Thyroid gland (tissue), 4 donors: ENCODE data around the gene FMN1. TPM values are rescaled to one million over a fixed set of nuclear protein-coding genes. Genes with fewer than 3 reads are reported as not detected.

ENCODE experiments used
- DNase-seq, 2 donors: peaks; one replicate each; pipeline ENCODE4 v3.0.0-alpha.2; 2019
- H3K27ac ChIP-seq, 3 donors: fragments of 200-600 bp; sonication (generic); 1 replicate in 2 of 3; 2 replicates in 1 of 3; pipeline ENCODE4 v1.5.1; 2016 to 2019; ENCODE audit warnings: mild to moderate bottlenecking in 1 of 3, moderate library complexity in 1 of 3
- H3K27me3 ChIP-seq: fragments of 200-600 bp; sonication (generic); one replicate; pipeline ENCODE4 v1.5.1; 2019
- H3K36me3 ChIP-seq, 2 donors: fragments of 200-600 bp; sonication (generic); one replicate each; pipeline ENCODE4 v1.5.1; 2016 to 2019
- H3K4me1 ChIP-seq, 2 donors: fragments of 200-600 bp; sonication (generic); one replicate each; pipeline ENCODE4 v1.5.1; 2017 to 2019
- H3K4me3 ChIP-seq, 3 donors: fragments of 200-600 bp; sonication (generic); replicated peaks in 1 of 3; 1 replicate in 2 of 3; 2 replicates in 1 of 3; pipeline ENCODE4 v1.5.1; 2016; ENCODE audit warnings: mild to moderate bottlenecking in 1 of 3
- H3K9me3 ChIP-seq: fragments of 200-600 bp; sonication (generic); one replicate; pipeline ENCODE4 v1.5.1; 2017
- CTCF ChIP-seq, 6 experiments: fragments of 200-600 bp in 3 of 6; fragments of 450-650 bp in 3 of 6; sonication (generic) in 3 of 6; IDR thresholded peaks; one replicate each; pipeline ENCODE4 v1.5.1; 2016 to 2019; ENCODE audit warnings: antibody characterized with exemption in 6 of 6, mild to moderate bottlenecking in 2 of 6, inconsistent platforms in 1 of 6, moderate library complexity in 1 of 6
- POLR2A ChIP-seq, 2 donors: fragments of 450-650 bp; IDR thresholded peaks; one replicate each; pipeline ENCODE4 v1.6.1; 2017; ENCODE audit warnings: antibody characterized with exemption in 2 of 2, mild to moderate bottlenecking in 2 of 2, moderate library complexity in 1 of 2
- WGBS, 2 donors: methylation state at CpG; one replicate each; pipeline ENCODE4 v1.1.5; 2017; 5-methylcytosine and 5-hydroxymethylcytosine counted together
- intact Hi-C: fragments of 100-400 bp; cut with DNase I; formaldehyde crosslinking; loops from one replicate; pipeline ENCODE4 v1.15.1; 2023
- total RNA-seq, 4 donors: library from RNA; depleted of rRNA; stranded (reverse); fragments of >200 nt; gene quantifications; one replicate each; pipeline ENCODE4 v1.2.3, GENCODE V29; 2016

The FMN1 gene
- total RNA-seq, 4 donors from 2014 or later, result 13.8 to 28.3 (median 22.5) TPM

DNA sequence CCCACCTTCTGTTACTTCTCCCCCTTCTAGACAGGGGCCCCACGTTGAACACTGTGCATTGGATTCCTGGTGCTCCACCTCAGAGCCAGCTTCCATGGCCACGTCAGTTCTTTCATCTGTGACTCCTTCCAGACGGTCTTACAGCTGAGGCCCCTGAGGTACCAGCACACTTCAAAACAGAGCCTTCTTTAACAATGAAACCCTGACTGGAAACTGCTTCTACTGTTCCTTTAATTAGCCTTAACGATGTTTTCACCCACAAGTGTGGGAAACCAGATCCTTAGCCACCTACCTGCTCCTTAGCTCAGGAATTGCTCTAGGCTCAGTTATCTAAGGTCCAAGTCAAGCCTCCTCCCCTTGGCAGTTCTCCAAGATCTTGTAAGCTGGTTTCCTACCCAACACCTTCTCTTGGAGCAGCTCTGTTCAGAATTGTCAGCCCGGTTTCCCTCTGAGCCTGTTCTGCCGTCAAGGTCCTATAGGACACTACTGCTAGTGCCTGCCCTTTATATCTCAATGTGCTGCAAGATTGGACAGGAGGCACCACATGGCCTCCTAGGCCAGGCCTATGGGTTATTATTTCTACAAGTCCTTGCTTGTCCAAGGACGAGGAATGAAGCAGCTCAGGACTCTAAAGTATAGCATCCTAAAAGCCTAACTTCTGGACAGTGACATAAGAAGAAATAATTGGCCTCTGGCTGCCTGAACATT, 80.7 kb downstream of the FMN1 start:
- H3K36me3 ChIP-seq, result no peaks in the 10 kb centered on the region
- no peaks in the 10 kb centered on the region for H3K4me1 ChIP-seq
- H3K27me3 ChIP-seq, result no peaks in the 10 kb centered on the region
- no peaks in the 10 kb centered on the region for H3K9me3 ChIP-seq
- no peak for DNase-seq
- no peak overlapping the region for H3K4me3 ChIP-seq
- intact Hi-C loops, result no loop called here
- no peak overlapping the region for H3K27ac ChIP-seq
- TF ChIP-seq CTCF (IDR thresholded peaks at IDR 0.05) (no peak), POLR2A (IDR thresholded peaks at IDR 0.05) (no peak)
- 73 to 81% methylated on average over 7 of the region's 7 CpGs for WGBS, 2 donors

- 83 to 87% methylated on average over 5 of the region's 5 CpGs for WGBS, 2 donors
- H3K27me3 ChIP-seq, result no peaks in the 10 kb centered on the region
Measured at GRCh38 chr15:33112541-33113105, 81.9 kb downstream of the FMN1 start.

GRCh38 chr15:33111041-33111451, 83.5 kb downstream of the FMN1 start:
- H3K9me3 ChIP-seq, result no peaks in the 10 kb centered on the region
- no peak overlapping the region for H3K27ac ChIP-seq
- H3K36me3 ChIP-seq, result no peaks in the 10 kb centered on the region
- WGBS, 2 donors, result 54 to 59% methylated on average over 1 of the region's 1 CpG
- H3K4me1 ChIP-seq, result no peaks in the 10 kb centered on the region
- no peak for DNase-seq
- no peak overlapping the region for H3K4me3 ChIP-seq
- intact Hi-C loops, result no loop called here
- no peaks in the 10 kb centered on the region for H3K27me3 ChIP-seq
- no peak for TF ChIP-seq POLR2A (IDR thresholded peaks at IDR 0.05)
- TF ChIP-seq CTCF (IDR thresholded peaks at IDR 0.05), result no peak

More at GRCh38 chr15:33112541-33113105, 81.9 kb downstream of the FMN1 start:
- Histone ChIP-seq H3K27ac (no peak overlapping the region), H3K4me3 (no peak overlapping the region), H3K9me3 (no peaks in the 10 kb centered on the region), H3K4me1 (no peaks in the 10 kb centered on the region), H3K36me3 (no peaks in the 10 kb centered on the region)
- intact Hi-C loops, result no loop called here
- DNase-seq, result no peak
- TF ChIP-seq POLR2A (IDR thresholded peaks at IDR 0.05) (no peak), CTCF (IDR thresholded peaks at IDR 0.05) (no peak)

GRCh38 chr15:33109345-33109744, 85.2 kb downstream of the FMN1 start:
- intact Hi-C loops, result no loop called here
- 92% methylated on average over 4 of the region's 4 CpGs for WGBS, 2 donors
- Histone ChIP-seq H3K4me3 (no peak overlapping the region), H3K36me3 (no peaks in the 10 kb centered on the region), H3K9me3 (no peaks in the 10 kb centered on the region), H3K27me3 (no peaks in the 10 kb centered on the region), H3K27ac (no peak overlapping the region), H3K4me1 (no peaks in the 10 kb centered on the region)
- no peak for TF ChIP-seq CTCF (IDR thresholded peaks at IDR 0.05)
- no peak for TF ChIP-seq POLR2A (IDR thresholded peaks at IDR 0.05)
- no peak for DNase-seq

GRCh38 chr15:33108518-33108917, 86.0 kb downstream of the FMN1 start:
- DNase-seq, result no peak
- Histone ChIP-seq H3K27me3 (no peaks in the 10 kb centered on the region), H3K4me3 (no peak overlapping the region), H3K27ac (no peak overlapping the region), H3K36me3 (no peaks in the 10 kb centered on the region), H3K4me1 (no peaks in the 10 kb centered on the region), H3K9me3 (no peaks in the 10 kb centered on the region)
- TF ChIP-seq POLR2A (IDR thresholded peaks at IDR 0.05) (no peak), CTCF (IDR thresholded peaks at IDR 0.05) (no peak)
- intact Hi-C loops, result no loop called here
